Measurements from ENCODE around the gene ERGIC3.
"Not testable (repeated sequence)": the region's sequence is repeated elsewhere in the genome, so short reads cannot be mapped to it uniquely, and the experiment has no call there.

The ERGIC3 gene

GRCh38 chr20:35541783-35542662, at the start of gene ERGIC3:
ERGIC3 (plus strand) TSS chr20:35542078; CDS start chr20:35542098, 20 bp downstream.
- peak; percentile 96 for DNase-seq (ENCODE audit: low spot score)

GRCh38 chr20:35492352-35492751, 49.5 kb upstream of the ERGIC3 start:
- no peak for DNase-seq (ENCODE audit: low spot score)

DNA sequence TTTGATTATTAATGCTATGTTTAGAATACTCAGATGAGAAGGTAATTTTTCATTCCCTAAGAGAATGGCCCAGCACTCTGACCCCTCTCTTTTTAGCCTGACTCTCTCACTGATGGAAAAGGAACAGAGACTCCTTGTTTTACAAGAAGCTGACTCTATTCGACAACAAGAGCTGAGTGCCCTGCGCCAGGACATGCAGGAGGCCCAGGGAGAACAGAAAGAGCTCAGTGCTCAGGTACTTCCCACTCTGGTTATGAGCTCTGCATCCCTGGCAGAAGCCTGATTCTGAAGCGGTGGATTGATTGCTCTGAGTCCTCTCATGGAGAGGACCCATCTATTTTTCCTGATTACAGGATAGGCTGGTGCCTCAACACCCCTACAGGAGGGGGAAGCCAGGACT, 45.4 kb upstream of the ERGIC3 start:
- DNase-seq (ENCODE audit: low spot score): no peak

GRCh38 chr20:35497320-35497719, 44.6 kb upstream of the ERGIC3 start:
- DNase-seq (ENCODE audit: low spot score): no peak

DNA sequence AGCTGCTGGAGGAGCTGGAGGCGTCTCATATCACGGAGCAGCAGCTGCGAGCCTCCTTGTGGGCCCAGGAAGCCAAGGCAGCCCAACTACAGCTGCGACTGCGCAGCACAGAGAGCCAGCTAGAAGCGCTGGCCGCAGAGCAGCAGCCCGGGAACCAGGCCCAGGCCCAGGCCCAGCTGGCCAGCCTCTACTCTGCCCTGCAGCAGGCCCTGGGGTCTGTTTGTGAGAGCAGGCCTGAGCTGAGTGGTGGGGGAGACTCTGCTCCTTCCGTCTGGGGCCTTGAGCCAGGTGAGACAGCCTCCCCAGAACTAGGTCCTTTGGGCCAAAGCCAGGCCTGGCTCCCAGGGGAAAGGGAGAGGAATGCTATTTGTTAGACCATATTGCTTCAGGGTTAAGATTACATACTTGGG, 44.1 kb upstream of the ERGIC3 start:
- DNase-seq (ENCODE audit: low spot score): no peak

GRCh38 chr20:35499271-35499670, 42.6 kb upstream of the ERGIC3 start:
- DNase-seq (ENCODE audit: low spot score): no peak

- no peak for DNase-seq (ENCODE audit: low spot score)
These were observed 39.5 kb upstream of the ERGIC3 start for GRCh38 chr20:35502352-35502751.

GRCh38 chr20:35503281-35503680, 38.6 kb upstream of the ERGIC3 start:
- no peak for DNase-seq (ENCODE audit: low spot score)

- DNase-seq (ENCODE audit: low spot score): no peak
These were observed 37.9 kb upstream of the ERGIC3 start for GRCh38 chr20:35503841-35504561.

DNA sequence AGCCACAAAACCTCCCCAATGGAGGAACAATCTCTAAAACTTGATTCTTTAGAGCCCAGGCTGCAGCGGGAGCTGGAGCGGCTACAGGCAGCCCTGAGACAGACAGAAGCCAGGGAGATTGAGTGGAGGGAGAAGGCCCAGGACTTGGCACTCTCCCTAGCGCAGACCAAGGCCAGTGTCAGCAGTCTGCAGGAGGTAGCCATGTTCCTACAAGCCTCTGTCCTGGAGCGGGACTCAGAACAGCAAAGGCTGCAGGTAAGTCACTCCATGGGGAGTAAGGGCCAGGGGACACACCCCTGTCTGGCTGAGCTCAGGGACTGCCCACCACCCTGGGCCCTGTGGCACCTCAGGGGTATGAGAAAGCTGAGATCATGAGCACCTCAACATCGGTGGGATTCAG, 37.1 kb upstream of the ERGIC3 start:
- DNase-seq (ENCODE audit: low spot score): no peak

- DNase-seq (ENCODE audit: low spot score): no peak
These were observed 35.7 kb upstream of the ERGIC3 start for GRCh38 chr20:35506179-35506578.

DNA sequence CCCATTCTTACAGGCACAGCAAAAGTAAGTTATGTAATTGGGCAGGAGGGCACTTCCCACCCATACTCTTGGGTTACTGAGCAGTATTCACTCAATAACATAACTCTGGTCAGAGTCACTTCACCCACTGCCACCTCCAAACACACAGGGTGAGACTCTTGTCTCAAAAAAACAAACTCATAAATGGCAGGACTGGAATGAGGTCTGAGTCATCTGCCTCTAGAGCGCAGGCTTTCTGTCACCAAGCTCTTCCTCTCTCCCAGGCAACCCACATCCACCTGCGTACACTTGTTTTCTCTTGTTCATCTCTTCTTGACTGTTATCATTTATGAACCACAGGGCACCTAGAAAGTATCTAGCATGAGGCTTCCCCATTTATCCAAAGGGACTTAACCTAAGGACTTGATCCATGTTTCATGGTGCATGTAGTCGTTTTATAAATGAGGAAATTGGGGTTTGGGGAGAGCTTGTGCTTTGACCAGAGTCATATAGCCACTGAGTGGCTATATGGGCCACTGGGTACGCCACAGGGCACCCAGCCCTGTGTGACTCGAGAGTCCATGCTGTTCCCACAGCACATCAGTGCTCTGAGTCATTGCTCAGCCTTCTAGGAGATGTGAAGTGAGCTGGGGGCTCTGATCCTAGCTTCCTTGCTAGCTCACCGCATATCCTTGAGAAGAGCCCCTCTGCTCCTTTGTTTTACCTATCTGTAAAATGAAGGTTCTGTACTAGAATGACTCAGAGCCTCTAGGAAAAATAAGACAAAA, 34.8 kb upstream of the ERGIC3 start:
- no peak for DNase-seq (ENCODE audit: low spot score)

- DNase-seq (ENCODE audit: low spot score): no peak
These were observed 33.2 kb upstream of the ERGIC3 start for GRCh38 chr20:35508493-35509218.

DNA sequence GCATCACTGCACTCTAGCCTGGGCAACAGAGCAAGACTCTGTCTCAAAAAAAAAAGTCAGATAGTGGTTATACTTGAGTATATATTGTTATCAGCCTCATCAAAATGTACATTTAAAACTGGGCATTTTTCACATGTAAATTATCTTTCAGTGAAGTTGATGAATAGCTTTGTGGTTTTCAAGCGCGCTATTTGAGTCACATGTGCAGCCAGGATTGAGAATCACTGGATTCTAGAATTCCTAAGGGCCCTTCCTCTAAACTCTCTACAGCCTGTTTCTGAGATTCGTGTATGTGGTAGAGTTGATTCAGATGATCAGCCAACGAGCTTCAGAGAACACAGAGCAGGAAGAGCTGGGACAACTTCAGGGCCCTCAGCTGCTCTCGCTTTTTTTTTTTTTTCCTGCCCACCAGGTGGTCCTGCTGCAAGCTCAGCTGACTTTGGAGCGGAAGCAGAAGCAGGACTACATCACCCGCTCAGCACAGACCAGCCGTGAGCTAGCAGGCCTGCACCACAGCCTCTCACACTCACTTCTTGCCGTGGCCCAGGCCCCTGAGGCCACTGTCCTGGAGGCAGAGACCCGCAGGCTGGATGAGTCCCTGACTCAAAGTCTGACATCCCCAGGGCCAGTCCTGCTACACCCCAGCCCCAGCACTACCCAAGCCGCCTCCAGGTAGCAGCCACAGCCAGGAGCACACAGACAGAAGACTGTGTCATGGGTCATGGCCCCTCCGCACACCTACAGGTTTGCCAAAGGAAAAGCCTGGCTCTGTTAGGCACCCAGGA, 30.7 kb upstream of the ERGIC3 start:
- no peak for DNase-seq (ENCODE audit: low spot score)

DNA sequence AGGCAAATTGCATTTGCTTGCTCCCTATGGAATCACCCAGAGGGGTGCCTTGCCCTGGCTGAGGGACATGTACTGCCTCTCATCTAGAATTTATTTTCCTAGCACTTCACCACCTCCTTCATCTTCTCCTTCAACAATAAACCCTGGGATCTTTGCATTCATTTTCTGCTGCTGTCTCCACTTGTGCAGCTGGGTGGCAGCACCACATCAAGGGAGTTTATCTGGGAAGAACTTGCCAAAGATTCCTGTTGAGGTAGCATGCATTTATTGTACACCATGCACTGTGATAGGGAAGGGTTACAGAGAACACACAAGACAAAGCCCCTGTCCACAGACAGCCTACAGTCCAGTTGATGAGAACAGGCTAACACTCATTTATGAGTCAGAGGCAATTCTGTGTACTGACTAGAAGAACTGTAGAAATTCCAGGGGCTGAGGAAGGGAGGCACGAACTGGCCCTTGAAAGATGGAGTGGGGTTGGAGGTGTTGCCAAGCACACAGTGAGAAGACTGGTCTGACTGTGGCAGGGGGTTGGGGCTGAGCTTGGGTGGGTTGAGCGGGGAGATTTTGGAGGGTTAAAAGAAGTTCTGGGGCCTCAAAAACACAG, 30.0 kb upstream of the ERGIC3 start:
- DNase-seq (ENCODE audit: low spot score): peak; percentile 68

DNA sequence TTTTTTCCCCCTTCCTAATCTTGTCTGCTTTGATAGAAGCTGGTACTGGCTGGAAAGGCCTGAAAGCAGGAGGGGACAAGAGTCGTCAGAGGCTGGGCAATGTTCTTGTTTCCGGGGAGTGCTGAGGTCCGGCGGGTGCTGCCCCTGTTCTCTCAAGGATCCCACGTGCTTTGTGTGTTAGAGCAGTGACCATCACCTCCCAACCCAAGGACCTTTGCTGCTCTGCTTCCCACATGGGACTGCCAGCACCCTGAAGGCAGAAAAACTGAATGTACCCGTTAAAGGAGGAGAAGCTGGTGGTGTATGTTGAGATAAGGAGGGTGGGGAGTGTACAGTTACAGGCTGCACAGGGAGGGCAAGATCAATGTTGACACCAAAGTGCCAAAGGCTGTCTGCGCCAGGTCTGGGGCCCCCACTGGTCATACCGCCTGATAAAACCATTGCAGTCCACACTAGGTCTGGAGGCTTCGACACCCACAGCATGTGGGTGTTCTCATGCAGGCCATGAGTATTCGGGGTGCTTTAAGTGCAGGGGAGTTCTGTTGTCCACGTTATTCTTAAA, 27.4 kb upstream of the ERGIC3 start:
- DNase-seq (ENCODE audit: low spot score): peak; percentile 80

DNA sequence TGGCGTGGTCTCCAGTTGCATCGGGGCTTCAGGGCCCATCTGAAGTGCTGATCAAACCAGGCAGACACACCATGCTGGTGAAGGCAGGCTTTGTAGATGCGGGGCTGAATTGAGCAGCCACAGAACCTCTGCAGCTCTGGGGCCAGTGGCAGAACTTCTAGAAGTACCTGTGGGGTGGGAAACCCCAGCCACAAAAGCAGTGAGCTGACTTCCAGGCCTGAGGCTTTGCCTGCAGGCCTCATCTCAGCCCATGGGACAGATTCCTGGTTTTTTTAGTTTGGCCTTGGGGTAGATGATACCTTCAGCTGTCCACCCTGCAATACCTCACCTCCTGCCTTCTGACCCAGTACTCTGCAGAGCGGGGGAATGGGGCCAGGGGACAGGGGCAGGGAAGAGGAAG, 26.5 kb upstream of the ERGIC3 start:
- DNase-seq (ENCODE audit: low spot score): no peak

GRCh38 chr20:35515949-35516645, 25.8 kb upstream of the ERGIC3 start:
- peak; percentile 31 for DNase-seq (ENCODE audit: low spot score)

DNA sequence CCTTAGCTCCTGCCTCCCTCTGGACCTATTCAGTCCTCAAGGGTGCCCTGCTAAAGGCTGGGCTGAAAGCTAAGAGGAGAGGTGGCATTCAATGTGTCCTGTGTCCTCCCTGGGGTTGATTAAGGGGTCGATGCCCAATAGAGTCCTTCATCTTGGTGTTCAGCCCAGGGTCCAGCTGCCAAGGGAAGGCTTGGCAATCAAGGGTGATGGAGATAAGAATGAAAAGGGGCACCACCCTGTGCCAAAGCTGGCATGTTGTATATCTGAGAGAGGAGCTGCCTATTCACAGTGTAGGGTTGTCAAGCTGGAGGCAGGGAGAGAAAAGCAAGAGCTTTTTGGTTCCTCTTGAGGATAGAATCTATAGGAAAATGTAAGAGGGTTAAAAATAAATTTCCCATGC, 24.8 kb upstream of the ERGIC3 start:
- peak; percentile 73 for DNase-seq (ENCODE audit: low spot score)

DNA sequence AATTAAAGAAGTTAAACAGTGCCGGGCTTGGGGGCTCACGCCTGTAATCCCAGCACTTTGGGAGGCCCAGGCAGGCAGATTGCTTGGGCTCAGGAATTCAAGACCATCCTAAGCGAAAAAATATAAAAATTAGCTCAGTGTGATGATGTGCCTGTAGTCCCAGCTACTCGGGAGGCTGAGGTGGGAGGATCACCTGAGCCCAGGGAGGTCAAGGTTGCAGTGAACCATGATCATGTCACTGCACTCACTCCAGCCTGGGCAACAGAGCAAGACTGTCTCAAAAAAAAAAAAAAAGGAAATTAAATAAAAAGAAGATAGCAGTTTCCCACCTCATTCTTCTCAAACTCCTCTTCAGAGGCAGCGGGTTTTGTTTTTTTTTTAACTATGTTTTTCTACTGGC, 24.1 kb upstream of the ERGIC3 start:
- DNase-seq (ENCODE audit: low spot score): not testable (repeated sequence)
